Activated CD4-positive, alpha-beta T cell treated with anti-CD3 and anti-CD28 coated beads, Interleukin-2, amount 50 U/mL, for 48 hours (primary cell): Measurements from ENCODE around the gene SPON2.

Source experiments
- DNase-seq, 2 experiments: peaks; one replicate each; pipeline ENCODE4 v3.0.0-alpha.2; 2020

The SPON2 gene

DNA sequence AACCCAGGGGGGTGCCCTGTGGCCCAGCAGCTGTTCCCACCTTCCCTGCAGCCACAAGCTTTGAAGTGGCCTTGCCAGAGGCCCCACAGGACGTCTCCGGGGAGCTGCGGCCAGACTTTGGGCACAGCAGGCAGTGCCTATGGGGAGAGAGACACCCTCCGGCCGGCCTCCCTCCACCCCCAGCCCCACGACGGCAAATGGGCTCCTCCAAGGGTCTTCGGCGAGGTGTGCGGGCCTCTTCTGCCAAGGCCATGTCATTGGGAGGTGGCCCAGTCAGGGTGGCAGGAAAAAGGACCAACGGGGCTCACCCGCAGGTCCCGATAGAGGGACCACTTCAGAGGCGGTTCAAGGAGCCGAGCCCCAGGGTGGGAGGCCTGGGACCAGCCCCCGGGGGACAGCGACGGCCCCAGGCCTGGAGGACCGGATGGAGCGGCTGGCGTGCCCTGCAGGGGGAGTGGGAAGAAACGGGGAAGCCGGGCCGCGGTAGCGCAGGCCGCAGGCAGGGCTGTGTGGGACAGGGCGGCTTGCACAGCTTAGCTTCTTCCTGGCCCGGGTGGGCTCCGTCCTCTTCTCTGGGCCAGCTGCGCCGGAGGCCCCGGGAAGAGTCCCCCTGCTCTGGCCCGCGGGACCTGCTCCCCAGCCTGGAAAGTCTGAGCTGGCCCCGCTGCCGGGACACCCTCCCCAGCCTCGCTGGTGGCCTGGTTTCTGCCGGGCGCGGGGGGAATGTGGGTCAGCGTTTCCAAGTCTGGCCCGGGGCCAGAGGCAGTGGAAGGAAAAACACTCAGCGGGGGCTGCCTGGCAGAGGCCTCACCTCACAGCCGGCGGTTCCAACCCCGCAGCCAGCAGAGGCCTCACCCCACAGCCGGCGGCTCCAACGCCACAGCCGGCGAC lies 21.9 kb upstream of the SPON2 start:
- peak in 1 of 2 experiments; percentile 1 for DNase-seq

DNA sequence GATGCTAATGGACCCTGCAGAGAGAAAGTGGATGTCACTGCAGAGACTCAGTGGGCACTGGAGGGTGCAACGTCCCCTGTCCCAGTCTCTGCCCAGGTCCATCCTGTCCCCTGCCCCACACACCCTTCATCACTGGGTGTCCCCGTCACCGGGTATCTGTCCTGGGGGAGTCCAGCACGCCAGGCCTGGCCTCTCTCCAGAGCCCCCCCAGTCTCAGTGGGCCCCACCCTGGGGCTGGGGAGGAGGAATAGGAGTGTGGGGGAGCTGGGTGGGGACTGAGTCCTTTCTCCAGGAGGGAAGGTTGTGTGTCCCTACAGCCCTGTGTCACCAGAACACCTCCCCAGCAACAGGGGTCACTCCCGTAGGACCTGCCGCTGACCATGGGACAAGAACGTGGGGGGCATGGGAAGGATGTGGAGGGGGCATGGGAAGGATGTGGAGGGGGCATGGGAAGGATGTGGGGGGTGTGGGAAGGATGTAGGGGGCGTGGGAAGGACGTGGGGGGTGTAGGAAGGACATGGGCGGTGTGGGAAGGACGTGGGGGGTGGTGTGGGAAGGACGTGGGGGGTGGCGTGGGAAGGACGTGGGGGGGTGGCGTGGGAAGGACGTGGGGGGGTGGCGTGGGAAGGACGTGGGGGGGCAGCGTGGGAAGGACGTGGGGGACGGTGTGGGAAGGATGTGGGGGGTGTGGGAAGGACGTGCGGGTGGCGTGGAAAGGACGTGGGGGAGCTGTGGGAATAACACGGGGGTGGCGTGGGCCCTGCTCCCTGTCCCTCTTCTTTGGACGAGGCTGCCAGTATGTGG lies 21.0 kb upstream of the SPON2 start:
- peak in 1 of 2 experiments; percentile 2 for DNase-seq

DNA sequence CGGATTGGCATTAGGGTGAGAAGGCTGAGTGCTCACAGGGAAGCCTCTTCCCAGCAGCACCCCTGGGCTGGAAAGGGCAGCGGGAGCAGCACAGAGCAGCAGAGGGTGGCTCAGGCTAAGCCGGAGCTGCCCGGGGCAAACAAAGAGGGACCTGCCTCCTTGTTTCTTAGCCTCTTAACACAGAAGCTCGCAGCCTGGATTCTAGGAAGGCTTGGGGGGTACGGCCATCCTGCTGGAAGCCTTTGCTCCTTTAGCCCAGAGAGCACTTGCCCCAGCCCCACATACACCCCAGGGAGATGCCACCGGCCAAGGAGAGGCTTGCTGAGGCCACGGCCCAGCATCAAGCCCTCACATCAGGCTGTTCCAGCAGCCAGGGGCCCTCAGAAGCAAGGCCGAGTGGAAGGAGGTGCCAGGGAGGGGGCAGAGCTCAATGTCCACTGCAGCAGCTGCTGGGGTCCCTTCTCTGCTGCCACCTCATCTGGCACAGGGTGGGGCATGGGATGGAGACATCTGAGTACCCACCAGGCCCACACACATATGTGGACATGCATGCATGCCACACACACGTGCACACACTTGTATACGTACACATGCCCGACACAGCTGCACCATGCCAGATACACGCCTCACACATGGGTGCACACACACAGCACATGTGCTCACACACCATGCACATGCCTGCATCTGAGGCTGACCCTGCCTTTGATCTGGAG lies 20.3 kb upstream of the SPON2 start:
- DNase-seq: peak in 1 of 2 experiments; percentile 2

DNA sequence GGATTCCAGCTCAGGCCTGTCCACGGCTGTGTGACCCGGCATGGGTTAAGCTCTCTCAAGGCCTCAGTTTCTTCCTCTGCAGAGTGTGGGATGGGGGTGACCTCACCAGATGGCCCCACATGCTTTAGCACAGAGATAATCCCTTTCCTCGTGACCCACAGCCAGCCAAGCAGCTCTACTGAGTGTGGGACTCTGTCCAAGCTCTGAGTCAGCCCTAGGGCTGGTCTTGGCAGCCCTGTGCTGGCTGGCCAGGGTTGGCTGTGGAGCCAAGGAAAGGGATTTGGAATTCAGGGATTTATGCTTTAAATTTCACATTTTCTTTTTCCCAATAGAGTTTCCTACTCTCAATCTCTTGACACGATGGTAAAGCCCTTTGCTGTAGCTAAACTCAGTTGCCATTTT lies 19.7 kb upstream of the SPON2 start:
- no peak for DNase-seq

DNA sequence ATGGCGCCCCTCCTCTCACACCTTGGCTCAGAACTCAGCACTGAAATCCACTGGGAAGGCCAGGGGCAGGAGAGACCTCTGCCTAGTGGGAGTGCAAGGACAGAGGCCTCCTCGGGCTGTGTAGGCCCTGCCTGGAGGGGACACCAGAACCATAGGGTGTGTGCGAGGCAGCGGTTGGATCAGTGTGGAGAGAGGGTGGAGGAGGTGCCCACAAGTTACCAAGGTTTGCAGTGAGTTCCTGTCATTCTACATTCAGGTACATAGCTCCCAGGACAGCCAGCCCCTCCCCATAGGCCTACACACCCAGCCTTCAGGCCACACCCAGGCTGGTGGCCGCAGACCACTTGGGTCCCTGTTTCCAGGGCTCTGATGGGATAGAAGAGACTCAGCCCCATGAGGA lies 19.2 kb upstream of the SPON2 start:
- DNase-seq: peak in 1 of 2 experiments; percentile 2

DNA sequence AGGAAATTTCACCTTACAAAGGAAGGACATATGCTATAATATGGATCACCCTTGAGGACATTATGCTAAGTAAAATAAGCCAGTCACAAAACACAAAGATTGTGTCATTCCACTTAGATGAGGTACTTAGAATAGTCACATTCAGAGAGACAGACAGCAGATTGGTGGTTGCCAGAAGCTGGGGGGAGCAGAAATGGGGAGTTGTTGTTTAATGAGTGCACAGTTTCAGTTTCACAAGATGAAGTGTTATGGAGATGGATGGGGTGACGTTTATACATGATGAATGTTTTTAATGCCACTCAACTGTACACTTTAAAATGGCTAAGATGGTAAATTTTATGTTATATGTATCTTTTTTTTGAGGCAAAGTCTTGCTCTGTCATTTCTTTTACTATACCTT lies 14.8 kb upstream of the SPON2 start:
- peak in 1 of 2 experiments; percentile 26 for DNase-seq

DNA sequence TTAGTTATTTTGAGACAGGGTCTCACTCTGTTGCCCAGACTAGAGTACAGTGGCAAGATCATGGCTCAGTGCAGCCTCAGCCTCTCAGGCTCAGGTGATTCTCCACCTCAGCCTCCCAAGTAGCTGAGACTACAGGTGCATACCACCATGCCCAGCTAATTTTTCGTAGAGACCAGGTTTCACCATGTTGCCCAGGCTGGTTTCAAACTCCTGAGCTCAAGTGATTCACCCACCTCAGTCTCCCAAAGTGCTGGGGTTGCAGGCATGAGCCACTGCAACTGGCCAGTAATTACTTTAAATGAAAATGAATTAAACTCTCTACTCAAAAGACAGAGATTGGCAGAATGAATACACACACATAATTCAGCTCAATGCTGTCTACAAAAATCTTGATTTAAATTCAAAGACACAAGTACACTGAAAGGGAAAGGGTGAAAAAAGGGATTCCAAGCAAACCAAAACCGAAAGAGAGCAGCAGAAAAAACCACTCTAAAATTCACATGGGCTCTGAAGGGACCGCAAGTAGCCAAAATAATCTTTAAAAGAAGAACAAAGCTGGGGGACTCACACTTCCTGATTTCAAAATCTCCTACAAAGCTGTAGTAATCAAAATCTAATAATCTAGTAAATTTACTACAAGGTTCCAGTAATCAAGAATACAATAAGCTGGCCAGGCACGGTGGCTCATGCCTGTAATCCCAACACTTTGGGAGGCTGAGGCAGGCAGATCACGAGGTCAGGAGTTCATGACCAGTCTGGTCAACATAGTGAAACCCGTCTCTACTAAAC lies 11.8 kb upstream of the SPON2 start:
- DNase-seq: no peak

DNA sequence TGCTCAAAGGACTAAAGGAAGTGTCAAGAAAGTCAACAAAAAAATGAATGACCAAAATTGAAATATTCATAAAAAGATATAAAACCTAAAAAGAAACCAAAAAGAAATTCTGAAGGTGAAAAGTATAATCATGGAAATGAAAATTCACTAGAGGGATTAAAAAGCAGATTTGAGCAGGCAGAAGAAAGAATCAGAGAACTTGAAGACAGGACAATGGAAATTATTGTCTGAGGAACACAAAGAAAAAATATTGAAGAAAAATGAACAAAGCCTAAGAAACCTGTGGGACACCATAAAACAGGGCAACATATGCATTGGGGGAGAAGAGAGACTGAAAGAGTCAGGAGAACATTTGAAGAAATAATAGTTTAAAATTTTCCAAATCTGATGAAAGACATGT lies 9.9 kb upstream of the SPON2 start:
- no peak for DNase-seq

DNA sequence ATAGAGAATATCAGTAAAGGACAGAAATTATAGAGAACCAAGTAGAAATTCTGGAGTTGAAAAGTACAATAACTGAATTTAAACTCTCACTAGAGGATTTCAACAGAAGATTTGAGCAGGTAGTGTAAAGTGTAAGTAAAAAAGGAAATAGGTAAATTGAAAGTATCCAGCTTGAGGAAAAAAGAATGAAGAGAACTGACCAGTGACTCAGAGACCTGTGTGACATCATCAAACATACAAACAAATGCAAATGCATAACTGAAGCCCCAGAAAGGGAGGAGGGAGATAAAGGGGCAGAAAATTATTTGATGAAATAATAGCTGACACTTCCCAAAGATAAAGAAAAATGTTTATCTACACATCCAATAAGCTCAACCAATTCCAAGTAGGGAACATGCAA lies 8.3 kb upstream of the SPON2 start:
- DNase-seq: no peak

DNA sequence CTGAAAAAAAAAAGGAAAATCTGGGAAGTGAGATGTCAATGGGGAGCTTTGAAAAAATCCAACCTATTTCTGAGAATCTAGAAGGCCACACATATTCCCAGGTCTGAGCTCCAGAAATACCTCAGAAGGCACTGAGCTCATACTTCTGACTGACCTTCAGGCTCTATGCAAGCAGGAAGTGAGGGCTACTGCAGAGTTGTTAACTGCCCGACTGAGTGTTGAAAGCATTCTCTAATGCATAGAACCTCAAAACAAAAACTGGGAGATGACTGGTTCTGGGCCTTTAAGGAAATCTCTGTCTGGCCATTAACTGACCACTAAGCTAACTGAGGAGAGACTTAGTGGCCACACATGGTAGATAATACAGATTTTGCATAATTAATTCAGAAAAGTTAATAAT lies 7.6 kb upstream of the SPON2 start:
- no peak for DNase-seq

DNA sequence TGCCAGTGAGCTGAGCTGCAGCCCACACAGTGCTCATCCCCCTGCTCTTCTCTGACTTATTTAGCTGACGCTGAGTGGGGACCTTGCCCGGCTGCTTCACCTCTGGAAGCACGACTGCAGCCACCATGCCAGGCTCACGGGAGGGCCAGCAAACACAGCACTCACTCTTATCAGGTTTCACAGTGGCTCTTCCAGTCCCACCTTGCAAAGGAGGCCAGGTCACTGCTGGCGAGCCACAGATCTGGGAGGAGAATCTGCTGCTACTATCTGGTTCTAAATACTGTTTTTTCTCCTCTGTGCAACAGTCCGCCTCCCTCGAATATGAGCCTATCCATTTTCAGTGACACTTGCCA lies 6.7 kb upstream of the SPON2 start:
- DNase-seq: no peak

DNA sequence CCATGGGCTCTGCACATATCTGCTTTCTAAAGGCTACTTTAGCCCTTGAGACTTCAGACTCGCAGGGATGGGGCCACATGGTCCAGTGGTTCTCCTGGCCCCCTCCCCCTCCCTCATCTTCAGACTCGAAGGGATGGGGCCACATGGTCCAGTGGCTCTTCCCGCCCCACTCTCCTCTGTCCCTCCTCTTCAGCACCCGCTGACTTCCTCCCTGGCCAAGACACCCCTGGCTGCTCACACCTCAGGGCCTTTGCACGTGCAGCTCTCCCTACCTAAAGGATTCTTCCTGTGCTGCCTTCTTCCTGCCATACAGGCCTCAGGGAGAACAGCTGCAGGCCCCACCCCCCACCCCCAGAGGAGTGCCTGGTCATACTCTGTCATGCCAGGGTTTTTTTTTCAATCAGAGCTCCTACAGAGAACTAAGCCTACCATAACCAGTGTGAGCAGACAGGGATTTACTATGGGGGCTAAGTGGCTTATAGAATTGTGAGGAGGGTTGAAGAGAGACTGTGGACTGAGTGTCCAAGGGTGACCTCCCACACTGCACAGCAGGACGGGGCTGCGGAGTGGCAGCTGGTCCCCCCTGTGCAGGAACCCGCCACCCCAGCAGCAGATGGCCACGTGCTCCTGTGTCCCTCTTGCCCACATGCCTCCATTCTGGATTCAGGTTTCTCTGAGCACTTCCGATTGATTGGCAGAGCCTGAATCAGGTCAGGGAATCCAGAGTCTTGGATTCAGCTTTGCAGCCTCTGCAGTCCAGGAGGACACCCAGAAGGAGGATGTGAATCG lies 6.1 kb upstream of the SPON2 start:
- no peak for DNase-seq

DNA sequence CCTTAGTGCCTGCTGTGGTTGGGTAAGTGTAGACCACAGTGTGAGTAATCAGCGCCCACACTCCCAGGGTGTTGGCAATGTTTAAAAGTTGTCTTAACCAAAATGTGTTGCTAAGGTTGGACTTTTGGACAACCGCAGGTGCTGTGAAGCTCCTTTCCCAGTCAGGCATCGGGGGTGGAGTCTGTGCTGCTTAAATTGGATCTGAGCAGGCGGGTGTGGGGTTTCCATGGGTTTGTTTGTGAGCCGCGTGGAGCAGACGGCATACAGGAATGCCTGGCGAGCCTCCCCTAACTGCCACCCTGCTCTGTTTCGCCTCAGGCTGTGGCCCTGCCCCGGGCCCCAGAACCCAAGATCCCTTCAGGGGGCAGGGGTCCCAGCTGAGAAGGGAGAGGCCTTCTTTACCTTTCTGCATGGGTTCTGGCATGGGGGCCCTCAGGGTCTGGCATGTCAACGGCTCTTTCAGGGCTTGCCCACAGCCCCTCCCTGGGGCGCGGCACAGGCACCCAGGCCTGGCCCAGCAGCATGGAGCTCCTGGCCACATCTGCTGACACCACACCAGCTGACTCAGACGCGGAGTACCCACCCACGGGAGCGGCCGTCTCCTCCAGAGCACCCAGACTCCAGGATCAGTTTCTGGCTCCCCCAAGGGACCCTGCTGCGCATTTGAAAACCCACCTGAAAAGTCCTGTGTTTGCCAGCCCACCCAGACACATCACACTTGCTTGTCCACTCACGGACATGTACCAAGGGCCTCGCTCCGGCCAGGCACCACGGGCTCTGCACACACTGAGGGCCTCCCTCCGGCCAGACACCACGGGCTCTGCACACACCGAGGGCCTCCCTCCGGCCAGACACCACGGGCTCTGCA lies 5.1 kb upstream of the SPON2 start:
- no peak for DNase-seq

DNA sequence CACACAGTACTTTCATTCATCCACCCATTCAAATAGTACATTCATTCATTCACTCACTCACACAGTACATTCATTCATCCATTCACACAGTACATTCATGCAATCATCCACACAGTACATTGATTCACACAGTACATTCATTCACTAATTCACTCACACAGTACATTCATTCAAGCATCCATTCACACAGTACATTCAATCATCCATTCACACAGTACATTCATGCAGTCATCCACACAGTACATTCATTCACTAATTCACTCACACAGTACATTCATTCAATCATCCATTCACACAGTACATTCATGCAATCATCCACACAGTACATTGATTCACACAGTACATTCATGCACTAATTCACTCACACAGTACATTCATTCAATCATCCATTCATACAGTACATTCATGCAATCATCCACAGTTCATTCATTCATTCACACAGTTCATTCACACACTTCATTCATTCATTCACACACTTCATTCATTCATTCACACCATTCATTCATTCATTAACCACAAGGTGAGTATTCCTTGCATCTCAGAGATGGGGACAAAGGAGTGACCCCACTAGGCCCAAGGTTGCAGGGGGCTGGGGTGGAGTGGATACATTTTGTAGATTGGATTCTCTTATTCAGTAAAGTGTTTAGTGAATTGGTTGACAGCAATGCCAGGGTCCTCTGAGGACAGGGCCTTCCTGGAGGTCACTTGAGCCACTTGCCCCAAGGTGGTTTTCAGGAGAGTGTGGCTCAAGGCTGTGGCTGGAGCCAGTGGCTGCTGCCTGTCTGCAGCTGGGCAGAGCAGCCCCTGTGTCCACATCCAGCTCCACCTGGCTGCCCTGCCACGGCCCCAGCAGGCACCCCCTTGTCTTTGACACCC lies 4.3 kb upstream of the SPON2 start:
- DNase-seq: no peak

DNA sequence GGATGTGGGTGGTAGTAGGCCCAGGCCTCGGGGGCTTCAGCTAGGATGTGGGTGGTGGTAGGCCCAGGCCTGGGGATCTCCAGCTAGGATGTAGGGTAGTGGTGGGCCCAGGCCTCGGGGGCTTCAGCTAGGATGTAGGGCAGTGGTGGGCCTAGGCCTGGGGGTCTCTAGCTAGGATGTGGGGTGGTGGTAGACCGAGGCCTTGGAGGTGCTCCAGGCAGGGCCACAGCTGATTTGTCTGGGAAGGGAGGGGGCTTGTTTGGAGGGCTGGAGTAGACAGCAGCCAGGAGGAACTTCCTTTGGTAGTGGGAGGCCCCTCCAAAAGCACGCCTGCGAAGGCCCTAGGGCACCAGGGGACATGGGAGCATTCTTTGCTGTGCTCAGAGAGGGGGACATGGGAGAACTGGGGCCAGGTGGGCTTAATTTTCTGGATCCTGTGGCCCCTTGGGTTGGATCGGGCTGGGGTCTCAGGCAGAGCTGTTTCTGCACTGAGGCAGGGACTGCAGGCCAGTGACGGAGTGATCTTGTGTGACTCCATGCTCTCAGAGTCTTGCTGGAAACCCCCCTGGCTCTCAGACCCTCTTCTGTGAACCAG lies 3.3 kb upstream of the SPON2 start:
- DNase-seq: no peak

DNA sequence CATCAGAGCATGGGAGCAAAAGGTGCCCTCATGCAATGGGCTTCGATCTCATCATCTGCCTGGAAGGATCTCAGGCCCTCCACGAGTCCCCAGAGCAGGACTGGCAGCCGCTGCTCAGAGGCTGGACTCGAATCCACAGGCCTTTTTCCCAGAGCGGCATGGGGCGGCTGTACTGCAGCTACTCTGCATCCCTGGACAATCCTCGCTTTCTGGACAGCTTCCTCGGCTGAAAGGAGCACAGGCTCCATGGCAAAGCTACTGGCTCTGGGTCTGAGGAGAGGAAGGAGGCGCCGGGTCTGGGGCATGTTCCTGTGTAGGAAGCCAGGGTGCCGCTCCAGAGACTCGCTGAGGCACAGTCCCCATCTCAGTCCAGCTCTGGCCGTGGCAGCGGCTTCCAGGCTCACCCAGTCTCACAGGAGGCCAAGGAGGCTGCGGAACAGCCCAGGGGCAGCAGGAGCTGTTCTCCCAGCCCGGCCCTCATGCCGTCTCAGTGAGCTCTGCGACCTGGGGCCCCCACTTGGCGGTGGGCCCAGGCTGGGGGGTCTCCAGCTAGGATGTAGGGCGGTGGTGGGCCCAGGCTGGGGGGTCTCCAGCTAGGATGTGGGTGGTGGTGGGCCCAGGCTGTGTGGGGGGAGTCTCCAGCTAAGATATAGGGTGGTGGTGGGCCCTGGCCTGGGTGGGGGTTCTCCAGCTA lies 2.7 kb upstream of the SPON2 start:
- no peak for DNase-seq

DNA sequence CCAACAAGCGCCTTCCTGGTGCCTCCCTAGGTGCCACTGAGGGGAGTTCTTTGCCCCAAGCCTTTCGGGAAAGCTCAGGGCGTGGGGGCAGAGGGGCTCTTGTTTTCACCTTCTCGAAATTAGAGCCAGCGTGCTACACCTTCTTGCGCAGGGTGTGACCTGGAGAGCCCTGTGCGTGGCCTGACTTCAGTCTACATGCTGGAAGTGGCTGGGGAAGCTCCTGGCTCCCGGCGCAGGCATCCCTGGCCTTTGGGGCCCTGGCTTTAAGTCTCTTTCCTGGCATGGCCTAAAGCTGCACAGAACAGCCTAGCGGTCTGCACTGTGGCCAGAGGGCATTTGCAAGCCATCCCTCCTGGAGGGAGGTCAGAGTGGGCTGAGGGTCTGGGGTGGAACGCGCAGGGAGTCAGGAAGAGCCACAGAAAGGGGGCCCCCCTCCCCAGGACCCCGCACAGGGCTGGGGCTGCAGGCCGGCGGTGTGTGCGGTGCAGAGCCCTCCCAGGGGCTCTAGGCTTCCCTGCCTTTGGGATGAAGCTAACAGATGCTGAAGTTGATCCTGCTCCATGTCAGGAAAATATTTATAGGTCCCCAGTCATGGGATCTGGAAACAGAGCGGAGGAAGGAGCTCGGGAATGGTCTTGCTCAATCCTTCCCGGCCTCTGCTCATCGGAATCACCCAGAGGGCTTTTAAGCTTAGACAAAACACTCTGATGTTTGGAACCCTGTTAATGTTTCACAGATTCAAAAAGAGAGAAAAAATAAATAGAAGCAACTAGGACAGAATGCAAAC lies 781 bp upstream of the SPON2 start:
- DNase-seq: no peak
